Smooth muscle cell of the umbilical artery (primary cell): ENCODE results near the gene GDPD1. TPM values are rescaled to one million over a fixed set of nuclear protein-coding genes. Genes with fewer than 3 reads are reported as not detected.

Experiments
- total RNA-seq: library from RNA; depleted of rRNA; stranded (reverse); fragments of >200 nt; gene quantifications from 2 replicates; pipeline ENCODE4 v1.2.3, GENCODE V29; 2014

Gene GDPD1
- 3.4 and 7.1 TPM in 2 replicates for total RNA-seq

GRCh38 chr17:59220328-59221158, at the start of gene GDPD1:
Gene GDPD1 (plus strand): TSS chr17:59220511. CDS start chr17:59220610, 99 bp downstream.

Other genes starting within 250 kb of the GDPD1 start
- 59.7 and 72.3 TPM in 2 replicates for gene TRIM37, start 113.6 kb upstream of the GDPD1 start, total RNA-seq
- gene SKA2, start 65.3 kb upstream of the GDPD1 start, total RNA-seq, result 43.1 and 65.9 TPM in 2 replicates
- gene PRR11, start 64.8 kb upstream of the GDPD1 start, total RNA-seq, result 2.1 and 17.4 TPM in 2 replicates
- gene SMG8, start 10.5 kb upstream of the GDPD1 start, total RNA-seq, result 24.2 and 30.3 TPM in 2 replicates
- 10.0 and 19.0 TPM in 2 replicates for gene YPEL2, start 111.1 kb downstream of the GDPD1 start, total RNA-seq